ENCODE data around the gene VWA5B2.

GRCh38 chr3:184238246-184238818 is 8.9 kb downstream of the VWA5B2 start:
- TF ChIP-seq CTCF (IDR thresholded peaks at IDR 0.05) (no peak), POLR2A (IDR thresholded peaks at IDR 0.05) (no peak)
